ENCODE measurements around the gene NAV2. TPM values are rescaled to one million over a fixed set of nuclear protein-coding genes. Genes with fewer than 3 reads are reported as not detected.

Gene NAV2
- polyA plus RNA-seq, 1 experiment: 5.1 TPM

- Histone ChIP-seq H3K27ac (ENCODE audit: low read depth, low read length) (no peak overlapping the region), H3K9me3 (ENCODE audit: control insufficient read depth, insufficient read depth, low read length) (no peaks in the 10 kb centered on the region), H3K4me3 (ENCODE audit: low read depth, low read length) (no peak overlapping the region), H3K27me3 (ENCODE audit: control insufficient read depth, insufficient read depth, low read length) (no peaks in the 10 kb centered on the region)
- ChIA-PET POLR2A (no interaction called here), CTCF (no interaction called here)
- DNase-seq (ENCODE audit: low read depth, low spot score): no peak
- TF ChIP-seq, protein P1, sequence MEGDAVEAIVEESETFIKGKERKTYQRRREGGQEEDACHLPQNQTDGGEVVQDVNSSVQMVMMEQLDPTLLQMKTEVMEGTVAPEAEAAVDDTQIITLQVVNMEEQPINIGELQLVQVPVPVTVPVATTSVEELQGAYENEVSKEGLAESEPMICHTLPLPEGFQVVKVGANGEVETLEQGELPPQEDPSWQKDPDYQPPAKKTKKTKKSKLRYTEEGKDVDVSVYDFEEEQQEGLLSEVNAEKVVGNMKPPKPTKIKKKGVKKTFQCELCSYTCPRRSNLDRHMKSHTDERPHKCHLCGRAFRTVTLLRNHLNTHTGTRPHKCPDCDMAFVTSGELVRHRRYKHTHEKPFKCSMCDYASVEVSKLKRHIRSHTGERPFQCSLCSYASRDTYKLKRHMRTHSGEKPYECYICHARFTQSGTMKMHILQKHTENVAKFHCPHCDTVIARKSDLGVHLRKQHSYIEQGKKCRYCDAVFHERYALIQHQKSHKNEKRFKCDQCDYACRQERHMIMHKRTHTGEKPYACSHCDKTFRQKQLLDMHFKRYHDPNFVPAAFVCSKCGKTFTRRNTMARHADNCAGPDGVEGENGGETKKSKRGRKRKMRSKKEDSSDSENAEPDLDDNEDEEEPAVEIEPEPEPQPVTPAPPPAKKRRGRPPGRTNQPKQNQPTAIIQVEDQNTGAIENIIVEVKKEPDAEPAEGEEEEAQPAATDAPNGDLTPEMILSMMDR (IDR thresholded peaks at IDR 0.05; ENCODE audit: low read depth, low read length): no peak
Observed at GRCh38 chr11:19976281-19976941, 263.8 kb downstream of the NAV2 start.

GRCh38 chr11:19977941-19978340 is 265.3 kb downstream of the NAV2 start:
- peak overlapping the region; percentile 25 for H3K27ac ChIP-seq (ENCODE audit: low read depth, low read length)
- TF ChIP-seq, protein P1 (IDR thresholded peaks at IDR 0.05; ENCODE audit: low read depth, low read length): no peak
- no peak overlapping the region for H3K4me3 ChIP-seq (ENCODE audit: low read depth, low read length)
- POLR2A ChIA-PET: no interaction called here
- no peak for DNase-seq (ENCODE audit: low read depth, low spot score)
- no peaks in the 10 kb centered on the region for H3K9me3 ChIP-seq (ENCODE audit: control insufficient read depth, insufficient read depth, low read length)
- CTCF ChIA-PET: interaction anchor here (0.6 to 3.9 kb wide), 2 partner anchors 120 to 150 kb away, joined by 3 to 16 read pairs; no protein-coding TSS in a partner anchor
- H3K27me3 ChIP-seq (ENCODE audit: control insufficient read depth, insufficient read depth, low read length): no peaks in the 10 kb centered on the region

GRCh38 chr11:19978668-19979518 is 266.3 kb downstream of the NAV2 start:
- Histone ChIP-seq H3K9me3 (ENCODE audit: control insufficient read depth, insufficient read depth, low read length) (no peaks in the 10 kb centered on the region), H3K4me3 (ENCODE audit: low read depth, low read length) (no peak overlapping the region), H3K27ac (ENCODE audit: low read depth, low read length) (peak overlapping the region; percentile 79), H3K27me3 (ENCODE audit: control insufficient read depth, insufficient read depth, low read length) (no peaks in the 10 kb centered on the region)
- ChIA-PET CTCF (interaction anchor here (3.9 to 4.0 kb wide), 2 partner anchors 25 to 149 kb away, joined by 13 to 16 read pairs; no protein-coding TSS in a partner anchor), POLR2A (interaction anchor here (1.4 kb wide), 1 partner anchor 16 kb away, joined by 5 read pairs; no protein-coding TSS in a partner anchor)
- TF ChIP-seq, protein P1 (IDR thresholded peaks at IDR 0.05; ENCODE audit: low read depth, low read length): no peak
- DNase-seq (ENCODE audit: low read depth, low spot score): peak; percentile 65

DNA sequence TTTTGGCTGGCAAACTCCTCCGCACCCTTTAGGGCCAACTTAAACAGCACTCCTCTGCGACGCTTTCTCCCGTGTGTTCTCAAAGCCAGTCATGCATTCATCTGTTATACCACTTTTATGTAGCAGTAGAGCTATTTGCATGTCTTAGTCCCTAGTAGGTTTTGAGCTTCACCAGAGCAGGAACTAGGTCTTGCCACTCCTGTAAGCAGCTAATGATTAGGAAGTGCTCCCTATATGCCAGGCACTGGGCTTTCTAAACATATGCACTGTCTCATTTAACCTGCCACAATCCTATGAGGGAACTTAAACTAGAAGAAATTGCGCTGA is 266.8 kb downstream of the NAV2 start:
- H3K4me3 ChIP-seq (ENCODE audit: low read depth, low read length): no peak overlapping the region
- peak overlapping the region; percentile 79 for H3K27ac ChIP-seq (ENCODE audit: low read depth, low read length)
- no peaks in the 10 kb centered on the region for H3K27me3 ChIP-seq (ENCODE audit: control insufficient read depth, insufficient read depth, low read length)
- no peaks in the 10 kb centered on the region for H3K9me3 ChIP-seq (ENCODE audit: control insufficient read depth, insufficient read depth, low read length)
- DNase-seq (ENCODE audit: low read depth, low spot score): no peak
- ChIA-PET CTCF (interaction anchor here (3.9 to 4.0 kb wide), 2 partner anchors 26 to 149 kb away, joined by 13 to 16 read pairs; no protein-coding TSS in a partner anchor), POLR2A (interaction anchor here (1.4 kb wide), 1 partner anchor 16 kb away, joined by 5 read pairs; no protein-coding TSS in a partner anchor)
- TF ChIP-seq, protein P1 (IDR thresholded peaks at IDR 0.05; ENCODE audit: low read depth, low read length): no peak

- ChIA-PET POLR2A (no interaction called here), CTCF (interaction anchor here (1.2 to 4.0 kb wide), 3 partner anchors 27 to 148 kb away, joined by 4 to 16 read pairs (median 13); no protein-coding TSS in a partner anchor)
- no peaks in the 10 kb centered on the region for H3K9me3 ChIP-seq (ENCODE audit: control insufficient read depth, insufficient read depth, low read length)
- no peak overlapping the region for H3K27ac ChIP-seq (ENCODE audit: low read depth, low read length)
- TF ChIP-seq, protein P1 (IDR thresholded peaks at IDR 0.05; ENCODE audit: low read depth, low read length): no peak
- no peak for DNase-seq (ENCODE audit: low read depth, low spot score)
- H3K27me3 ChIP-seq (ENCODE audit: control insufficient read depth, insufficient read depth, low read length): no peaks in the 10 kb centered on the region
- H3K4me3 ChIP-seq (ENCODE audit: low read depth, low read length): no peak overlapping the region
Observed at GRCh38 chr11:19980388-19980787, 267.8 kb downstream of the NAV2 start.
